Tibial nerve (tissue), 4 donors: ENCODE measurements around the gene FRMD4A. TPM values are rescaled to one million over a fixed set of nuclear protein-coding genes. Genes with fewer than 3 reads are reported as not detected.
"Not testable (repeated sequence)": the region's sequence is repeated elsewhere in the genome, so short reads cannot be mapped to it uniquely, and the experiment has no call there.

Experiments
- DNase-seq, 2 donors: peaks; one replicate each; pipeline ENCODE4 v3.0.0-alpha.2; 2019; ENCODE audit warnings: low spot score in 2 of 2
- H3K27ac ChIP-seq, 4 donors: fragments of 200-600 bp; sonication (generic) in 3 of 4; one replicate each; pipeline ENCODE4 v1.5.1; 2017 to 2019; ENCODE audit warnings: mild to moderate bottlenecking in 1 of 4
- H3K27me3 ChIP-seq, 2 donors: fragments of 200-600 bp; sonication (generic) in 1 of 2; one replicate each; pipeline versions ENCODE4 v1.5.1 to v1.6.0; 2017 to 2019
- H3K36me3 ChIP-seq, 3 donors: fragments of 200-600 bp; sonication (generic); one replicate each; pipeline ENCODE4 v1.5.1; 2018 to 2019
- H3K4me1 ChIP-seq, 4 donors: fragments of 200-600 bp; sonication (generic) in 3 of 4; one replicate each; pipeline ENCODE4 v1.5.1; 2017 to 2019
- H3K4me3 ChIP-seq, 4 donors: fragments of 200-600 bp; sonication (generic) in 3 of 4; one replicate each; pipeline ENCODE4 v1.5.1; 2017 to 2019; ENCODE audit warnings: mild to moderate bottlenecking in 1 of 4, moderate library complexity in 1 of 4
- H3K9me3 ChIP-seq, 4 donors: fragments of 200-600 bp; sonication (generic) in 3 of 4; one replicate each; pipeline ENCODE4 v1.5.1; 2017 to 2019
- CTCF ChIP-seq, 5 experiments: fragments of 200-600 bp in 3 of 5; fragments of 450-650 bp in 2 of 5; sonication (generic) in 3 of 5; IDR thresholded peaks; one replicate each; pipeline ENCODE4 v1.5.1; 2016 to 2019; ENCODE audit warnings: antibody characterized with exemption in 5 of 5, mild to moderate bottlenecking in 3 of 5, moderate library complexity in 2 of 5
- EP300 ChIP-seq, 2 donors: sonication (generic); formaldehyde crosslinking; IDR thresholded peaks; one replicate each; pipeline ENCODE4 v1.6.1; 2017; ENCODE audit warnings: antibody characterized with exemption in 2 of 2, mild to moderate bottlenecking in 1 of 2
- POLR2A ChIP-seq, 2 donors: fragments of 450-650 bp; IDR thresholded peaks; one replicate each; pipeline ENCODE4 v1.6.1; 2017; ENCODE audit warnings: antibody characterized with exemption in 2 of 2, mild to moderate bottlenecking in 2 of 2, moderate library complexity in 2 of 2
- WGBS, 2 donors: methylation state at CpG; one replicate each; pipeline ENCODE4 v1.1.5; 2018; 5-methylcytosine and 5-hydroxymethylcytosine counted together
- total RNA-seq, 4 donors: library from RNA; depleted of rRNA; stranded (reverse); fragments of >200 nt; gene quantifications; one replicate each; pipeline ENCODE4 v1.1.0, GENCODE V29; 2016

FRMD4A gene
- total RNA-seq, 4 donors from 2014 or later = 39.8 to 89.7 (median 53.9) TPM

- Histone ChIP-seq H3K9me3 (peaks cover 0 to 7% (median 0%) of the 10 kb centered on the region in 4 donors), H3K4me1 (peaks cover 0 to 13% (median 0%) of the 10 kb centered on the region in 4 donors)
- 55 to 68% methylated on average over 6 of the region's 6 CpGs for WGBS, 2 donors
Observed at GRCh38 chr10:13779748-13780147, 551.0 kb downstream of the FRMD4A start.

GRCh38 chr10:13778693-13778960, 552.1 kb downstream of the FRMD4A start:
- Histone ChIP-seq H3K4me1 (peaks cover 0 to 13% (median 0%) of the 10 kb centered on the region in 4 donors), H3K36me3 (peaks cover 0 to 20% (median 0%) of the 10 kb centered on the region in 3 donors)
- DNase-seq, H3K27ac ChIP-seq, H3K9me3 ChIP-seq, H3K4me3 ChIP-seq, H3K27me3 ChIP-seq: not testable (repeated sequence)
- 92 to 96% methylated on average over 4 of the region's 4 CpGs for WGBS, 2 donors

More at GRCh38 chr10:13779748-13780147, 551.0 kb downstream of the FRMD4A start:
- no peak for TF ChIP-seq EP300 (IDR thresholded peaks at IDR 0.05)
- TF ChIP-seq POLR2A (IDR thresholded peaks at IDR 0.05) = no peak
- TF ChIP-seq CTCF (IDR thresholded peaks at IDR 0.05) = no peak
- Histone ChIP-seq H3K4me3 (no peak overlapping the region), H3K27me3 (no peaks in the 10 kb centered on the region), H3K27ac (no peak overlapping the region), H3K36me3 (peaks cover 0 to 20% (median 0%) of the 10 kb centered on the region in 3 donors)
- DNase-seq = no peak

- no peak for DNase-seq
- no peak for TF ChIP-seq POLR2A (IDR thresholded peaks at IDR 0.05)
- TF ChIP-seq EP300 (IDR thresholded peaks at IDR 0.05) = no peak
- no peak for TF ChIP-seq CTCF (IDR thresholded peaks at IDR 0.05)
- peaks cover 0 to 13% (median 0%) of the 10 kb centered on the region in 4 donors for H3K4me1 ChIP-seq
- H3K27me3 ChIP-seq = no peaks in the 10 kb centered on the region
- H3K9me3 ChIP-seq = peaks cover 0 to 7% (median 0%) of the 10 kb centered on the region in 4 donors
- H3K27ac ChIP-seq = no peak overlapping the region
- 63 to 64% methylated on average over 6 to 7 of the region's 7 CpGs for WGBS, 2 donors
- H3K4me3 ChIP-seq = no peak overlapping the region
- peaks cover 0 to 20% (median 0%) of the 10 kb centered on the region in 3 donors for H3K36me3 ChIP-seq
Observed at GRCh38 chr10:13776861-13777311, 553.8 kb downstream of the FRMD4A start.

DNA sequence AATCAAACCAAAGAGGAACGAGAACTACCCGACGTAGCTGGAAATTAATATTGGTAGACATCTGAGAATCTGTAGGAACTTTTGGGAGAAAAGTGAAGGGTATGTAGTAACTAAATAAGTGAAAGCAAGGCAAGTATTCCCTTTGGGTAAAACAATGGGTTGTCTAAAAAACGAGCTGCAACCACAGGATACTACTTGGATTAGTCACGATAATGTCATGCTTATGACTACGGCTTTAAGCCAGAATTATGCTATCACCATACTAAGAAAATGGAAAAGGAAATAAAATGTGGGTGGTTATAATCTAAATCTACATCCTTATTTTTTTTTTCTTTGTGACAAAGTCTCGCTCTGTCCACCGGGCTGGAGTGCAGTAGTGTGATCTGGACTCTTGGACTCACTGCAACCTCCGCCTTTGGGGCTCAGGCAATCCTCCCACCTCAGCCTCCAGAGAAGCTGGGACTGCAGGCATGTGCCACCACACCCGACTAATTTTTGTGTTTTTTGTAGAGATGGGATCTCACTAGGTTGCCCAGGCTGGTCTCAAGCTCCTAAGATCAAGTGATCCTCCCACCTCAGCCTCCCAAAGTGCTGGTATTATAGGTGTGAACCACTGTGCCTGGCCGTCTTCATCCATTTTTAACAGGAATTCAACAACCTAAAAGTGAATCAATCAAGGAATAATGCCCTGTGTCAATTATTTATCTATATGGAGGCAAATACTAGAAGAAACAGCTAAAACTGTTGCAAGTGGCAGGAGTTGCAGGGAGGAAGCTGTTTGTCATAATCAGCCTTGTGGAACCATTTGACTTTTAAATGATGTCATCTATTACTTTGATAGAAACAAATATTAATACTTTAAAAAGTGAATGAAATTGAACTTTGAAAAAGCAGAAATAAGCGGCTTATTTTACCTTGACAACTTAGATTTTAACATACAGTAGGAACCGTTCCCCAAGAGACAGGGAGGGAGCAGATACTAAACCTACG, 554.6 kb downstream of the FRMD4A start:
- Histone ChIP-seq H3K4me3 (no peak overlapping the region), H3K27ac (no peak overlapping the region), H3K9me3 (peaks cover 0 to 7% (median 0%) of the 10 kb centered on the region in 4 donors), H3K27me3 (no peaks in the 10 kb centered on the region), H3K4me1 (peaks cover 0 to 13% (median 0%) of the 10 kb centered on the region in 4 donors), H3K36me3 (peaks cover 0 to 20% (median 0%) of the 10 kb centered on the region in 3 donors)
- no peak for DNase-seq
- WGBS, 2 donors = 81 to 82% methylated on average over 14 of the region's 14 CpGs
- TF ChIP-seq CTCF (IDR thresholded peaks at IDR 0.05) (no peak), POLR2A (IDR thresholded peaks at IDR 0.05) (no peak), EP300 (IDR thresholded peaks at IDR 0.05) (no peak)

GRCh38 chr10:13774303-13774893, 556.3 kb downstream of the FRMD4A start:
- Histone ChIP-seq H3K9me3 (peaks cover 0 to 7% (median 0%) of the 10 kb centered on the region in 4 donors), H3K4me1 (peaks cover 0 to 13% (median 3%) of the 10 kb centered on the region in 4 donors)
- TF ChIP-seq EP300 (IDR thresholded peaks at IDR 0.05) (no peak), POLR2A (IDR thresholded peaks at IDR 0.05) (no peak), CTCF (IDR thresholded peaks at IDR 0.05) (no peak)

More at GRCh38 chr10:13774303-13774893, 556.3 kb downstream of the FRMD4A start:
- Histone ChIP-seq H3K36me3 (peaks cover 0 to 9% (median 0%) of the 10 kb centered on the region in 3 donors), H3K27me3 (no peaks in the 10 kb centered on the region), H3K27ac (no peak overlapping the region), H3K4me3 (no peak overlapping the region)
- 69 to 79% methylated on average over 9 of the region's 9 CpGs for WGBS, 2 donors
- no peak for DNase-seq
